ENCODE measurements around the gene LINC00632.

Gene LINC00632

GRCh38 chrX:140822861-140823260 lies 113.3 kb downstream of the LINC00632 start:
- no peak for DNase-seq
- no peak for TF ChIP-seq CTCF (IDR thresholded peaks at IDR 0.05; ENCODE audit: low read depth, low read length, missing control alignments)
- Histone ChIP-seq H3K27ac (no peak overlapping the region), H3K36me3 (replicated peaks) (no peaks in the 10 kb centered on the region), H3K4me3 (ENCODE audit: low read depth, low read length) (no peak overlapping the region), H3K27me3 (replicated peaks) (no peaks in the 10 kb centered on the region)
- in situ Hi-C loops (cut with HindIII; ENCODE audit: low pct_ligation_motif_present, low sequenced_read_pairs), result no loop called here

GRCh38 chrX:140836874-140837273 lies 127.3 kb downstream of the LINC00632 start:
- no peak for DNase-seq
- H3K4me3 ChIP-seq (ENCODE audit: low read depth, low read length), result no peak overlapping the region
- TF ChIP-seq CTCF (IDR thresholded peaks at IDR 0.05; ENCODE audit: low read depth, low read length, missing control alignments), result no peak
- in situ Hi-C loops (cut with HindIII; ENCODE audit: low pct_ligation_motif_present, low sequenced_read_pairs), result no loop called here
- no peak overlapping the region for H3K27ac ChIP-seq
- H3K27me3 ChIP-seq (replicated peaks), result no peaks in the 10 kb centered on the region
- no peaks in the 10 kb centered on the region for H3K36me3 ChIP-seq (replicated peaks)
